ENCODE data around the gene IER5L. TPM values are rescaled to one million over a fixed set of nuclear protein-coding genes. Genes with fewer than 3 reads are reported as not detected.
A peak's percentile ranks its signal among the peaks of the same experiment; 100 is the strongest.

Gene IER5L
- total and polyA plus RNA-seq, 9 donors = 2.5 to 74.3 (median 41.5) TPM

DNA sequence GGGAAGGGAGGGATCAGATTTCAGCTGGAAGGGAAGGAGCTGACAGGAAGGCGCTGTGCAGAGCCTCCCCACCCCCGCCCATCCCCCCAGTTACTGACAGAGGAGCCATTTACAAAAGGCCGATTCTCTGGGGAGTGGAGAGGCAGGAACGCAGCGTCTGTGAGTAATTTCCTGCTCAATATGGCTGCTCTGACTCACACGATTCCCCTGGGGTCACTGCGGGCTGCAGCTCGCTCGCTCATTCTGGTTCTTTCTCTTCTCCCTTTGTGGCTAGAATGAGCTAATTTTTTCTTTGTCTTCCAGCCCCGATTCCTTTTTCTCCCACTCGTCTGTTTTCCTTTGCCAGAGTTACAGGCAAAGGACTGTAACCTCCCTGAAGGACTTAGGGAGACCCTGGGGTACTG lies 38.1 kb downstream of the IER5L start:
- Histone ChIP-seq H3K4me1 (ENCODE audit: insufficient read depth) (peaks cover 46% of the 10 kb centered on the region), H3K9me3 (no peaks in the 10 kb centered on the region), H3K4me3 (peak overlapping the region; percentile 29), H3K27ac (peak overlapping the region; percentile 97 to 98), H3K27me3 (no peaks in the 10 kb centered on the region), H3K36me3 (no peaks in the 10 kb centered on the region)
- peak; percentile 86 to 95 (median 91) for DNase-seq
- WGBS, 3 donors = 0 to 1% (median 0%) methylated on average over 11 of the region's 11 CpGs
- intact Hi-C loops (cut with DNase I) = loop anchor here (2.0 to 10.0 kb wide), 10 partner anchors 37 to 635 kb away; partner anchors contain the start of gene NTMT1 (in 1 of the 4)
- TF ChIP-seq EP300 (IDR thresholded peaks at IDR 0.05) (peak; percentile 76), POLR2A (IDR thresholded peaks at IDR 0.05) (no peak)
- TF ChIP-seq, protein P1, sequence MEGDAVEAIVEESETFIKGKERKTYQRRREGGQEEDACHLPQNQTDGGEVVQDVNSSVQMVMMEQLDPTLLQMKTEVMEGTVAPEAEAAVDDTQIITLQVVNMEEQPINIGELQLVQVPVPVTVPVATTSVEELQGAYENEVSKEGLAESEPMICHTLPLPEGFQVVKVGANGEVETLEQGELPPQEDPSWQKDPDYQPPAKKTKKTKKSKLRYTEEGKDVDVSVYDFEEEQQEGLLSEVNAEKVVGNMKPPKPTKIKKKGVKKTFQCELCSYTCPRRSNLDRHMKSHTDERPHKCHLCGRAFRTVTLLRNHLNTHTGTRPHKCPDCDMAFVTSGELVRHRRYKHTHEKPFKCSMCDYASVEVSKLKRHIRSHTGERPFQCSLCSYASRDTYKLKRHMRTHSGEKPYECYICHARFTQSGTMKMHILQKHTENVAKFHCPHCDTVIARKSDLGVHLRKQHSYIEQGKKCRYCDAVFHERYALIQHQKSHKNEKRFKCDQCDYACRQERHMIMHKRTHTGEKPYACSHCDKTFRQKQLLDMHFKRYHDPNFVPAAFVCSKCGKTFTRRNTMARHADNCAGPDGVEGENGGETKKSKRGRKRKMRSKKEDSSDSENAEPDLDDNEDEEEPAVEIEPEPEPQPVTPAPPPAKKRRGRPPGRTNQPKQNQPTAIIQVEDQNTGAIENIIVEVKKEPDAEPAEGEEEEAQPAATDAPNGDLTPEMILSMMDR (IDR thresholded peaks at IDR 0.05) = no peak

DNA sequence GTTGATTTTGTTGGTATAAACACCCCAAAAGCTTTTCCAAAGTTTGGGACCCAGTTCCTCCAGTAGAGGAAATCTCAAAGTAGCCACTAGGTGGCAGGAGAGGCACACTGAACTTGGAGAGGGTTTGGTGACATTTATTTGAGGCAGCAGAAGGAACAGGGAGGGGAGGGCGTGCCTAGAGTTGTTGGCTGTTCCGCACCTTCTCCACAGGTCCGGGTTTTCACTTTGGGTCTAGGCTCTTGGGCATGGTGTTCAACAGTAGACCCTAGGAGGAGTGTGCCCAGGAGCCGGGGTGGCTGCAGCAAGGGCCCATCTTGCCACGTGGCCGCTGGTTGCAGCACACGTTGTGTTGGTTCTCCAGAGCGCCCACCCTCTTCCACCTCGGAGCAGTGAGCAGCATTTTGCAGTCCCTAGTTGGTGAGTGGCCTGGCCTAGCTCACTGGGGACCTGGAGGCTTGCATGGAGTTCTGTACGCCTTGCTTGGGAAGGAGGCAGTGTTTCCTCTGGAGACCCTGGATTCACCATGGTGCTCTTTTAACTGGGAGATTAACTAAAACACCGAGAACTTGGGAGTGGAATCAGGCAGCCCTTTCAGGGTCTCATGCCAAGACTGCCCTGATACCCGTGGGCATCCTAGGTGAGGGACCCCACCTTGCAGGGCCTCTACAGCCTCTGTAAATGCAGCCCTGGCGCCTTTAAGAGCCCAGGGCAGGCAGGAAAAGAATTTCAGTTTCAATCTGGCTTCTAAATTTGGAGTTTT lies 38.6 kb downstream of the IER5L start:
- Histone ChIP-seq H3K27ac (peak overlapping the region; percentile 97 to 98), H3K4me1 (ENCODE audit: insufficient read depth) (peaks cover 43% of the 10 kb centered on the region), H3K4me3 (peak overlapping the region; percentile 29), H3K27me3 (no peaks in the 10 kb centered on the region), H3K36me3 (no peaks in the 10 kb centered on the region), H3K9me3 (no peaks in the 10 kb centered on the region)
- intact Hi-C loops (cut with DNase I) = loop anchor here (2.0 to 10.0 kb wide), 5 partner anchors 273 to 635 kb away; partner anchors contain the start of gene NTMT1 (in 1 of the 4)
- TF ChIP-seq EP300 (IDR thresholded peaks at IDR 0.05) (no peak), POLR2A (IDR thresholded peaks at IDR 0.05) (peak; percentile 15)
- TF ChIP-seq, protein P1 (IDR thresholded peaks at IDR 0.05) = peak; percentile 85 to 96 (median 96)
- peak; percentile 75 to 87 (median 78) for DNase-seq
- WGBS, 3 donors = 3 to 7% (median 5%) methylated on average over 13 of the region's 13 CpGs

DNA sequence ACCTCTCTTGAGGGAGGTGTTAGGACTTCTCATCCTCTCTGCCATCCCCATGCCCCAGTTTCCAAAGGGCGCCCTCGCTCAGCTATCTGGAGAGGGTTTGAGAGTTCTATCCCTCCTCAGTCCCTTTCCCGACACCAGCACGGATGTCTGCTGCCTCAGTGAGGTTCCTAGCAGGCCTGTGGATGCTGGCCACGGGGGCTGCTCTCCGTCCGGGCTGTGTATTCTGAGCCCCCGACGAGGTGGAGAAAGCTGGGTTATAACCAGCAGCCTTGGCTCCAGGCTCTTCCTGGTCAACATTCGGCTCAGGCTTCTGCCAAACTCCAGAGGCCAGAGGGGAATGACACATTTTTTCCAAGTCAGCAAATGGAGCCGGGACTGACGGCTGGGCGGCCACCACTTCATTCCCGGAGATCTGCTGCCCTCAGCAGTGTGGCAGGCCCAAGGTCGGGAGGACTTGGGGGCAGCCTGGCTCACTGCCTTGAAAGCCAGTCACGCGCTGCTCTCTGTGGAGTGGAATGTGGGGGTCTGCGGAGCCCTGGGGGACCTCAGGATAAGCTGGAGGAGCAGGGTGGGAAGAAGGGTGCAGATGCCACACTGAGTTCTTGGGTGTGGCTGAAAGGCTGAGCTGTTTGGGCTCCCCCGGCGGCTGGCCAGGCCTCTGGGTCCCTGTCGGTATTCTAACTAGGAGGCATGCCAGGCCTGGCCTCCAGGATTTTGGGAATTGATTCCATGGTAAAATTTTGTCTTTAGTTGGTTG lies 39.4 kb downstream of the IER5L start:
- peak; percentile 62 to 82 (median 69) for DNase-seq
- H3K27me3 ChIP-seq = no peaks in the 10 kb centered on the region
- no peaks in the 10 kb centered on the region for H3K36me3 ChIP-seq
- intact Hi-C loops (cut with DNase I) = loop anchor here (2.0 to 10.0 kb wide), 5 partner anchors 274 to 636 kb away; partner anchors contain the start of gene NTMT1 (in 1 of the 4)
- H3K4me3 ChIP-seq = no peak overlapping the region
- WGBS, 3 donors = 14 to 21% (median 20%) methylated on average over 21 of the region's 21 CpGs
- TF ChIP-seq EP300 (IDR thresholded peaks at IDR 0.05) (no peak), POLR2A (IDR thresholded peaks at IDR 0.05) (peak; percentile 14)
- TF ChIP-seq, protein P1 (IDR thresholded peaks at IDR 0.05) = no peak
- peaks cover 37% of the 10 kb centered on the region for H3K4me1 ChIP-seq (ENCODE audit: insufficient read depth)
- no peaks in the 10 kb centered on the region for H3K9me3 ChIP-seq
- peak overlapping the region; percentile 79 to 98 for H3K27ac ChIP-seq

DNA sequence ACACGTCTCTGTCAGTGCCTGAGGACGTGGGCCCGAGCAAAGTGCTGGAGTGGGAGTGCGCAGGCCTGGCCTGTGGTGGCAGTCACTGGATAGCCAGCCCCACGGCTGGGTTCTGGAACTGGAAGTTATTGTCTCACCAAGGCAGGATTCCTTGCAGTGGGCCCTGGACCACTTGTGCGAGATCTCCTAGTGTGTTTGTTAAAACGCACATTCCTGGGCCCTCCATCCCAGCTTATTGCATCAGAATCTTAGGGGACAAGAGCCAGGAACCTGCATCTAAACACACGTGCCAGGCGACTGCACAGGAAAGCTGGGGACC lies 40.0 kb downstream of the IER5L start:
- TF ChIP-seq EP300 (IDR thresholded peaks at IDR 0.05) (no peak), POLR2A (IDR thresholded peaks at IDR 0.05) (no peak)
- TF ChIP-seq, protein P1 (IDR thresholded peaks at IDR 0.05) = no peak
- Histone ChIP-seq H3K27me3 (no peaks in the 10 kb centered on the region), H3K4me3 (no peak overlapping the region), H3K9me3 (no peaks in the 10 kb centered on the region), H3K36me3 (no peaks in the 10 kb centered on the region), H3K27ac (peak overlapping the region; percentile 79 to 98), H3K4me1 (ENCODE audit: insufficient read depth) (peaks cover 33% of the 10 kb centered on the region)
- intact Hi-C loops (cut with DNase I) = loop anchor here (2.0 to 10.0 kb wide), 5 partner anchors 275 to 637 kb away; partner anchors contain the start of gene NTMT1 (in 1 of the 4)
- no peak for DNase-seq
- 77 to 83% (median 79%) methylated on average over 9 of the region's 9 CpGs for WGBS, 3 donors

Data from ovary (tissue), 9 donors.